Astrocyte (in vitro differentiated cells and primary cell): Measurements from ENCODE around the gene GET4. TPM values are rescaled to one million over a fixed set of nuclear protein-coding genes. Genes with fewer than 3 reads are reported as not detected.

ENCODE experiments used
- DNase-seq: peaks from one replicate; pipeline ENCODE4 v3.0.0-alpha.2; 2010; ENCODE audit warnings: low read depth
- FAIRE-seq: peaks from 2 replicates; lab custom pipeline; 2011; peaks lifted over from hg19 to GRCh38; lab: Jason Lieb, UNC
- H2AFZ ChIP-seq: 2 replicates; pipeline ENCODE4 v1.6.0; 2012; ENCODE audit warnings: low read depth, low read length, inconsistent platforms
- H3K27ac ChIP-seq: 2 replicates; pipeline ENCODE4 v1.5.1; 2011; ENCODE audit warnings: low read depth, low read length, inconsistent platforms
- H3K27me3 ChIP-seq: 2 replicates; pipeline ENCODE4 v1.6.0; 2011; ENCODE audit warnings: low read length, inconsistent platforms; ENCODE audit not compliant: insufficient read depth
- H3K36me3 ChIP-seq: 2 replicates; pipeline ENCODE4 v1.5.1; 2011; ENCODE audit warnings: low read length, inconsistent platforms; ENCODE audit not compliant: insufficient read depth
- H3K4me1 ChIP-seq: 2 replicates; pipeline ENCODE4 v1.5.1; 2011; ENCODE audit warnings: low read length, inconsistent platforms; ENCODE audit not compliant: insufficient read depth
- H3K4me2 ChIP-seq: 2 replicates; pipeline ENCODE4 v1.6.0; 2012; ENCODE audit warnings: low read length, inconsistent platforms
- H3K4me3 ChIP-seq: 2 replicates; pipeline ENCODE4 v1.5.1; 2011; ENCODE audit warnings: low read depth, mild to moderate bottlenecking, low read length, inconsistent platforms; ENCODE audit not compliant: insufficient read depth
- H3K79me2 ChIP-seq: 2 replicates; pipeline ENCODE4 v1.6.0; 2012; ENCODE audit warnings: mild to moderate bottlenecking, low read length, inconsistent platforms; ENCODE audit not compliant: insufficient read depth
- H3K9ac ChIP-seq: 2 replicates; pipeline ENCODE4 v1.6.0; 2012; ENCODE audit warnings: mild to moderate bottlenecking, low read length, inconsistent platforms
- H3K9me3 ChIP-seq: 2 replicates; pipeline ENCODE4 v1.5.1; 2012; ENCODE audit warnings: low read depth, mild to moderate bottlenecking, low read length, inconsistent platforms; ENCODE audit not compliant: insufficient read depth
- H4K20me1 ChIP-seq: 2 replicates; pipeline ENCODE4 v1.6.0; 2012; ENCODE audit warnings: low read length, inconsistent platforms; ENCODE audit not compliant: insufficient read depth
- H3K27ac Mint-ChIP-seq: one replicate; pipeline ENCODE4 v1.8.0; 2021; ENCODE audit warnings: mild to moderate bottlenecking, mixed read lengths; ENCODE audit not compliant: unreplicated experiment
- H3K27me3 Mint-ChIP-seq: one replicate; pipeline ENCODE4 v1.8.0; 2021; ENCODE audit warnings: low read depth, mixed read lengths; ENCODE audit not compliant: unreplicated experiment
- H3K36me3 Mint-ChIP-seq: one replicate; pipeline ENCODE4 v1.8.0; 2021; ENCODE audit warnings: low read depth, mixed read lengths; ENCODE audit not compliant: unreplicated experiment
- H3K4me1 Mint-ChIP-seq: one replicate; pipeline ENCODE4 v1.8.0; 2021; ENCODE audit warnings: low read depth, mixed read lengths; ENCODE audit not compliant: unreplicated experiment
- H3K4me3 Mint-ChIP-seq: one replicate; pipeline ENCODE4 v1.8.0; 2021; ENCODE audit warnings: mild to moderate bottlenecking, moderate library complexity, mixed read lengths; ENCODE audit not compliant: unreplicated experiment
- H3K9me3 Mint-ChIP-seq: one replicate; pipeline ENCODE4 v1.8.0; 2021; ENCODE audit warnings: mild to moderate bottlenecking, mixed read lengths; ENCODE audit not compliant: unreplicated experiment
- EZH2 ChIP-seq: IDR thresholded peaks from 2 replicates; pipeline ENCODE4 v1.6.1; 2012; ENCODE audit warnings: mild to moderate bottlenecking, low read length, inconsistent platforms; ENCODE audit not compliant: insufficient read depth
- total RNA-seq: library from RNA; stranded (reverse); gene quantifications from 2 replicates; pipeline ENCODE4 v1.2.1, GENCODE V29; 2021
- TF ChIP-seq, protein P1 (sequence below): IDR thresholded peaks from 2 replicates; pipeline ENCODE4 v1.5.1; 2011; ENCODE audit warnings: low read depth, mild to moderate bottlenecking, inconsistent platforms, low read length, moderate library complexity; ENCODE audit not compliant: insufficient read depth

Gene GET4
- total RNA-seq, 1 donor from 2014 or later, result 43.0 TPM

DNA sequence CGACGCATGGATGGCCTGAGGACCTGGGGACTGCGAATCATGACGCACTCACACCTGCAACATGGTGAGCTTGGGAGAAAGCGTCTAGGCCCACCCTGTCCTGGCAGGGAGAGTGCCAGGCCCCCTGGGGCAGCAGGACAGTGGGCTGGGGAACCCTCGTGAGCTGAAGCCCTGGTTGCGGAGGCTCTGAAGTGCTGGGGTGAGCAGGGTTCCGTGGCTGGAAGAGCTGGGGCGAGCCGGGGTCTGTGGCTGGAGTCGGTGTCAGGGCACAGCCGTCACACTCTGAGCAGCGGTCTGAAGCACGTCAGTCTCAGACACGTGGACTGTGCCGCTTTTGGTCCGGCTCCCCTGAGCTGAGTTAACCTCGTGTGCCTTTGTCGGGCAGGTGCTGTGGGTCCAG lies 39.4 kb upstream of the GET4 start:
- peaks cover 22% of the 10 kb centered on the region for H3K4me1 Mint-ChIP-seq
- no peak overlapping the region for H3K27ac Mint-ChIP-seq
- H3K4me1 ChIP-seq, result peaks cover 25% of the 10 kb centered on the region
- no peak overlapping the region for H3K27ac ChIP-seq
- no peak overlapping the region for H3K4me3 ChIP-seq
- no peaks in the 10 kb centered on the region for H3K27me3 Mint-ChIP-seq
- H3K4me3 Mint-ChIP-seq, result no peak overlapping the region
- peaks cover 75% of the 10 kb centered on the region for H3K79me2 ChIP-seq
- TF ChIP-seq EZH2, result no peak
- TF ChIP-seq, protein P1, sequence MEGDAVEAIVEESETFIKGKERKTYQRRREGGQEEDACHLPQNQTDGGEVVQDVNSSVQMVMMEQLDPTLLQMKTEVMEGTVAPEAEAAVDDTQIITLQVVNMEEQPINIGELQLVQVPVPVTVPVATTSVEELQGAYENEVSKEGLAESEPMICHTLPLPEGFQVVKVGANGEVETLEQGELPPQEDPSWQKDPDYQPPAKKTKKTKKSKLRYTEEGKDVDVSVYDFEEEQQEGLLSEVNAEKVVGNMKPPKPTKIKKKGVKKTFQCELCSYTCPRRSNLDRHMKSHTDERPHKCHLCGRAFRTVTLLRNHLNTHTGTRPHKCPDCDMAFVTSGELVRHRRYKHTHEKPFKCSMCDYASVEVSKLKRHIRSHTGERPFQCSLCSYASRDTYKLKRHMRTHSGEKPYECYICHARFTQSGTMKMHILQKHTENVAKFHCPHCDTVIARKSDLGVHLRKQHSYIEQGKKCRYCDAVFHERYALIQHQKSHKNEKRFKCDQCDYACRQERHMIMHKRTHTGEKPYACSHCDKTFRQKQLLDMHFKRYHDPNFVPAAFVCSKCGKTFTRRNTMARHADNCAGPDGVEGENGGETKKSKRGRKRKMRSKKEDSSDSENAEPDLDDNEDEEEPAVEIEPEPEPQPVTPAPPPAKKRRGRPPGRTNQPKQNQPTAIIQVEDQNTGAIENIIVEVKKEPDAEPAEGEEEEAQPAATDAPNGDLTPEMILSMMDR, result no peak
- peaks cover 20% of the 10 kb centered on the region for H3K36me3 Mint-ChIP-seq
- peaks cover 14% of the 10 kb centered on the region for H3K36me3 ChIP-seq
- H2AFZ ChIP-seq, result no peak overlapping the region
- peaks cover 4% of the 10 kb centered on the region for H3K9me3 ChIP-seq
- DNase-seq (no peak), FAIRE-seq (no peak)
- peaks cover 39% of the 10 kb centered on the region for H4K20me1 ChIP-seq
- H3K9ac ChIP-seq, result no peak overlapping the region
- H3K27me3 ChIP-seq, result no peaks in the 10 kb centered on the region
- H3K9me3 Mint-ChIP-seq, result no peaks in the 10 kb centered on the region
- H3K4me2 ChIP-seq, result no peak overlapping the region

DNA sequence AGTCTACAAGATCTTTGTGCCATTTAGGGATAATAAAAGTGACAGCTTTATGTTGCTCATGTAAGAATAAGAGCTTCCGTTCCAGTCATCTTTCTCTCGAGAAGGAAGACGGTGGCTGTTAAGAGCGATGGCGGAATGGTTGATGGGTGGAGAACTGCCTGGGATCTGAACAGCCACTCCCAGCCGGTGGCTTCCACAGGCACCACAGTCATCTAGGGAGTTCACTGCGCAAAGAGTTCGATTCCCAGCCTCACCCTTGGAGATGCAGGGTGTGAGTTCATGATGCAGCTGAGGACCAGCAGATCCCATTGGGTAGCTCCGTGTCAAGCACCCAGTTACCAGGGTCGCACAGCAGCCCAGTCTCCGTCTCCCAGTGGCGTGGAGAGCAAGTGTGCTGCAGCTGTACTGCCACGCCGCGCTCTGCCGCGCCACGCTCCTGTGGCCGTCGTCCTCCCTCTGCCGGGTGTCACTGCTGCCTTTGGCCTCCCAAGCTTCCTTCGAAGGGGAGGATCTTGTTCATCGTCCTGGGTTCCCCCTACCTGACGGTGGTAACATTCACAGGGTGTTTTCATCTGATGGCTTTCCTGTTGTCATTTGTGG lies 36.3 kb upstream of the GET4 start:
- no peak overlapping the region for H3K4me2 ChIP-seq
- TF ChIP-seq, protein P1, result no peak
- TF ChIP-seq EZH2, result no peak
- peaks cover 53% of the 10 kb centered on the region for H4K20me1 ChIP-seq
- H3K4me1 ChIP-seq, result peaks cover 13% of the 10 kb centered on the region
- FAIRE-seq (no peak), DNase-seq (no peak)
- H3K36me3 ChIP-seq, result peaks cover 28% of the 10 kb centered on the region
- no peak overlapping the region for H2AFZ ChIP-seq
- Mint-ChIP-seq H3K4me3 (no peak overlapping the region), H3K27ac (no peak overlapping the region), H3K4me1 (peaks cover 5% of the 10 kb centered on the region), H3K36me3 (peaks cover 35% of the 10 kb centered on the region), H3K27me3 (no peaks in the 10 kb centered on the region), H3K9me3 (no peaks in the 10 kb centered on the region)
- H3K79me2 ChIP-seq, result peaks cover 57% of the 10 kb centered on the region
- H3K4me3 ChIP-seq, result no peak overlapping the region
- H3K9ac ChIP-seq, result no peak overlapping the region
- no peaks in the 10 kb centered on the region for H3K27me3 ChIP-seq
- no peak overlapping the region for H3K27ac ChIP-seq
- peaks cover 4% of the 10 kb centered on the region for H3K9me3 ChIP-seq

DNA sequence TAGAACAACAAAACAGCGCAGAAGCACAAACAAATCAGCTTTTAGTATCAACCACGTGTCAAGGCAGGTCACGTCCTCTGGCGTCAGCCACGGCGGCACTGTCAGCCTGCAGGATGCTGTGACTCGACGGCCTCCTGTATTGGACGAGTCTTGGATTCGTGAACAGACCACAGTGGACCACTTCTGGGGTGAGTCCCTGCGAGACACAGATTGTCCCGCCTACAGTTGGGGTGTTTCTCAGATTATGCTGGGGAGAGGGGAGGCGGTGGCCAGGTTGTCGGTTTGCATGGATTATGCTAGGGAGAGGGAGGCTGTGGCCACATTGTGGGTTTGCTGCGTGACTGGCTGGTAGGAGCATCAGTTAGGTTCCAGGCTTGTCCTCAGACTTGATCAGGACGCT lies 34.4 kb upstream of the GET4 start:
- no peaks in the 10 kb centered on the region for H3K4me1 Mint-ChIP-seq
- no peak overlapping the region for H3K4me3 Mint-ChIP-seq
- peaks cover 30% of the 10 kb centered on the region for H3K36me3 Mint-ChIP-seq
- no peaks in the 10 kb centered on the region for H3K27me3 Mint-ChIP-seq
- no peaks in the 10 kb centered on the region for H3K9me3 Mint-ChIP-seq
- H3K79me2 ChIP-seq, result peaks cover 45% of the 10 kb centered on the region
- no peaks in the 10 kb centered on the region for H3K4me1 ChIP-seq
- peaks cover 41% of the 10 kb centered on the region for H4K20me1 ChIP-seq
- H3K4me2 ChIP-seq, result no peak overlapping the region
- H3K27me3 ChIP-seq, result no peaks in the 10 kb centered on the region
- peaks cover 28% of the 10 kb centered on the region for H3K36me3 ChIP-seq
- FAIRE-seq (no peak), DNase-seq (no peak)
- H3K27ac Mint-ChIP-seq, result no peak overlapping the region
- H3K27ac ChIP-seq, result no peak overlapping the region
- TF ChIP-seq, protein P1, result no peak
- no peak for TF ChIP-seq EZH2
- peaks cover 4% of the 10 kb centered on the region for H3K9me3 ChIP-seq
- H3K9ac ChIP-seq, result no peak overlapping the region
- H2AFZ ChIP-seq, result no peak overlapping the region
- no peak overlapping the region for H3K4me3 ChIP-seq
